ENCODE data around the gene KCTD6. TPM values are rescaled to one million over a fixed set of nuclear protein-coding genes. Genes with fewer than 3 reads are reported as not detected.

KCTD6 gene
- total RNA-seq, 1 experiment from 2014 or later = 15.5 TPM

DNA sequence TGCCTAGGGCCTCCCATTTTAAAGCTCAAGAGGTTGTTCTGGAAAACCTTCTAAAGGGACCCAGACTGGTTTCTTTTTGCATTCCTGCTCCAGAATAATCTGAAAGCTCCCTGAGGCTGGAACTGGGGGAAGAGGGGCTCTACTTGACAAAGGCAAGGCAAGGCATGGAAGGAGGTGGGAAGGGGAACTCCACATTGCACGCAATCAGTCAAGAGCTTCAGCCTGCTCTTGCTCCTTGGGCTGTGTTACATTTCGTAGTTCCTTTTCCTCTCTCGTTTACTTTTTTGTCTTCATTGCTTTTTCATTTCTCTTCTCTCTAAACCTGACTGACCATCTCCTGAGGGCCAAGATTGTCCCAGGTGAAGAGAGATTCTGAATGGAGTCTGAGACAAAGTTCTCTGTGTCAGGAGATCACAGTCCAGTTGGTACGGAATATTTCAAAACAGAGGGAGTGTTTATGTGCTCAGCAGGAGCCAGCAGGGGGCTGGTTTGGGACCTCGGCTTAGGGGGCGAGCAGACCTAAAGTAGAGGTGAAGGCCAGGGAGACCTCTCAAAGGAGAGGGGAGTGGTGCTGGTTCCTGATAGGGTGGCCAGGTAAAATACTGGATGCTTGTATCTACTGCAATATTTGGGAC is 6.0 kb upstream of the KCTD6 start (continued):
- TF ChIP-seq, protein P1, sequence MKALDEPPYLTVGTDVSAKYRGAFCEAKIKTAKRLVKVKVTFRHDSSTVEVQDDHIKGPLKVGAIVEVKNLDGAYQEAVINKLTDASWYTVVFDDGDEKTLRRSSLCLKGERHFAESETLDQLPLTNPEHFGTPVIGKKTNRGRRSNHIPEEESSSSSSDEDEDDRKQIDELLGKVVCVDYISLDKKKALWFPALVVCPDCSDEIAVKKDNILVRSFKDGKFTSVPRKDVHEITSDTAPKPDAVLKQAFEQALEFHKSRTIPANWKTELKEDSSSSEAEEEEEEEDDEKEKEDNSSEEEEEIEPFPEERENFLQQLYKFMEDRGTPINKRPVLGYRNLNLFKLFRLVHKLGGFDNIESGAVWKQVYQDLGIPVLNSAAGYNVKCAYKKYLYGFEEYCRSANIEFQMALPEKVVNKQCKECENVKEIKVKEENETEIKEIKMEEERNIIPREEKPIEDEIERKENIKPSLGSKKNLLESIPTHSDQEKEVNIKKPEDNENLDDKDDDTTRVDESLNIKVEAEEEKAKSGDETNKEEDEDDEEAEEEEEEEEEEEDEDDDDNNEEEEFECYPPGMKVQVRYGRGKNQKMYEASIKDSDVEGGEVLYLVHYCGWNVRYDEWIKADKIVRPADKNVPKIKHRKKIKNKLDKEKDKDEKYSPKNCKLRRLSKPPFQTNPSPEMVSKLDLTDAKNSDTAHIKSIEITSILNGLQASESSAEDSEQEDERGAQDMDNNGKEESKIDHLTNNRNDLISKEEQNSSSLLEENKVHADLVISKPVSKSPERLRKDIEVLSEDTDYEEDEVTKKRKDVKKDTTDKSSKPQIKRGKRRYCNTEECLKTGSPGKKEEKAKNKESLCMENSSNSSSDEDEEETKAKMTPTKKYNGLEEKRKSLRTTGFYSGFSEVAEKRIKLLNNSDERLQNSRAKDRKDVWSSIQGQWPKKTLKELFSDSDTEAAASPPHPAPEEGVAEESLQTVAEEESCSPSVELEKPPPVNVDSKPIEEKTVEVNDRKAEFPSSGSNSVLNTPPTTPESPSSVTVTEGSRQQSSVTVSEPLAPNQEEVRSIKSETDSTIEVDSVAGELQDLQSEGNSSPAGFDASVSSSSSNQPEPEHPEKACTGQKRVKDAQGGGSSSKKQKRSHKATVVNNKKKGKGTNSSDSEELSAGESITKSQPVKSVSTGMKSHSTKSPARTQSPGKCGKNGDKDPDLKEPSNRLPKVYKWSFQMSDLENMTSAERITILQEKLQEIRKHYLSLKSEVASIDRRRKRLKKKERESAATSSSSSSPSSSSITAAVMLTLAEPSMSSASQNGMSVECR (CRISPR knock-in tag; IDR thresholded peaks at IDR 0.05; ENCODE audit: borderline replicate concordance) = no peak
- TF ChIP-seq ZNF416 (CRISPR knock-in tag; IDR thresholded peaks at IDR 0.05) = no peak
- TF ChIP-seq PRRX2 (CRISPR knock-in tag; IDR thresholded peaks at IDR 0.05) = no peak
- TF ChIP-seq, protein P2, sequence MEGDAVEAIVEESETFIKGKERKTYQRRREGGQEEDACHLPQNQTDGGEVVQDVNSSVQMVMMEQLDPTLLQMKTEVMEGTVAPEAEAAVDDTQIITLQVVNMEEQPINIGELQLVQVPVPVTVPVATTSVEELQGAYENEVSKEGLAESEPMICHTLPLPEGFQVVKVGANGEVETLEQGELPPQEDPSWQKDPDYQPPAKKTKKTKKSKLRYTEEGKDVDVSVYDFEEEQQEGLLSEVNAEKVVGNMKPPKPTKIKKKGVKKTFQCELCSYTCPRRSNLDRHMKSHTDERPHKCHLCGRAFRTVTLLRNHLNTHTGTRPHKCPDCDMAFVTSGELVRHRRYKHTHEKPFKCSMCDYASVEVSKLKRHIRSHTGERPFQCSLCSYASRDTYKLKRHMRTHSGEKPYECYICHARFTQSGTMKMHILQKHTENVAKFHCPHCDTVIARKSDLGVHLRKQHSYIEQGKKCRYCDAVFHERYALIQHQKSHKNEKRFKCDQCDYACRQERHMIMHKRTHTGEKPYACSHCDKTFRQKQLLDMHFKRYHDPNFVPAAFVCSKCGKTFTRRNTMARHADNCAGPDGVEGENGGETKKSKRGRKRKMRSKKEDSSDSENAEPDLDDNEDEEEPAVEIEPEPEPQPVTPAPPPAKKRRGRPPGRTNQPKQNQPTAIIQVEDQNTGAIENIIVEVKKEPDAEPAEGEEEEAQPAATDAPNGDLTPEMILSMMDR (IDR thresholded peaks at IDR 0.05) = no peak
- TF ChIP-seq ZNF317 (CRISPR knock-in tag; IDR thresholded peaks at IDR 0.05; ENCODE audit: borderline replicate concordance, low read depth) = no peak
- TF ChIP-seq ZNF396 (CRISPR knock-in tag; IDR thresholded peaks at IDR 0.05; ENCODE audit: borderline replicate concordance) = no peak
- no peak for TF ChIP-seq USF1 (CRISPR knock-in tag; IDR thresholded peaks at IDR 0.05)
- TF ChIP-seq MXD4 (CRISPR knock-in tag; IDR thresholded peaks at IDR 0.05; ENCODE audit: borderline replicate concordance) = no peak
- TF ChIP-seq ERG (CRISPR knock-in tag; IDR thresholded peaks at IDR 0.05) = no peak

DNA sequence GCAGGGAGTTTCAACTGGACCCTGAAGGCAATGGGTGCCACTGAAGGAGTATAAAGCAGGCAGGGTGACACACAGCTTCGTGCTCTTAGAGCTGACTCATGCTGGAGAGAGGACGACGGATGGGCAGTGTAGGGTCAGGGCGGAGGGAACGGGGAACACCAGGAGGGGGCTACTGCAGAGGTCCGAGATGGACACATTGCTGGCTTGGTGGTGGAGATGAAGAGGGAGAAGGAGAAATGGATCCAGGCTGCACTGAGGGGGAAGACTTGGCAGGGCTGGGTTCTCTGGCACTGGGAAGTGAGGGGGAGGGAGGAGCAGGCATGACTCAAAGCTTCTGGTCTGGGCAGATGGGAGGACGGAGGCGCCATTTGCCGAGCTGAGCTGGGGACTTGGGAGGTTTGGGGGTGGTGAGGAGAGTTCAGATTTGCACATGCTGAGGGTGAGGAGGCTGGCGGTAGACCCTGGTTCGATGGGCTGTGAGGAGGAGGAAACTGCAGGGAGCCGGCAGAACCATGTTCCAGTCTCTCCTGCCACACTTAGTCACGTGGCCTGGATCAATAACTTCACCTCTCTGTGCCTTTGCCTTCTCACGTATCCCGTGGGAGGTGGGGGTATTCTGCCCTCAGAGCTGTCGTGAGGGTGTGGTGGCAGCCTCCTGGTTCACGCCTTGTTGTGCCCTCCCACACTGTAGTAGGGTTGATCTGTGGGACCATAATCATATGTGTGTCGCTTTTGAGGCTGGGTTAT is 4.6 kb upstream of the KCTD6 start:
- CTCF ChIA-PET = interaction anchor here (3.5 kb wide), 1 partner anchor 24 kb away, joined by 12 read pairs; no protein-coding TSS in a partner anchor
- Mint-ChIP-seq H3K36me3 (no peaks in the 10 kb centered on the region), H3K27ac (no peak overlapping the region), H3K9me3 (no peaks in the 10 kb centered on the region), H3K4me1 (peaks cover 27% of the 10 kb centered on the region), H3K27me3 (ENCODE audit: low read depth) (peaks cover 16% of the 10 kb centered on the region), H3K4me3 (no peak overlapping the region)
- ATAC-seq (no peak), DNase-seq (ENCODE audit: low spot score) (no peak)
- POLR2A ChIA-PET = no interaction called here
- no peak for TF ChIP-seq GABPB1 (CRISPR knock-in tag; IDR thresholded peaks at IDR 0.05)
- TF ChIP-seq OVOL2 (CRISPR knock-in tag; IDR thresholded peaks at IDR 0.05; ENCODE audit: borderline replicate concordance) = no peak
- no peak for TF ChIP-seq SMAD3 (CRISPR knock-in tag; IDR thresholded peaks at IDR 0.05; ENCODE audit: borderline replicate concordance)
- no peak for TF ChIP-seq ZNF512 (CRISPR knock-in tag; IDR thresholded peaks at IDR 0.05; ENCODE audit: borderline replicate concordance)
- TF ChIP-seq ZNF396 (CRISPR knock-in tag; IDR thresholded peaks at IDR 0.05; ENCODE audit: borderline replicate concordance) = no peak
- TF ChIP-seq ZNF232 (CRISPR knock-in tag; IDR thresholded peaks at IDR 0.05) = no peak
- no peak for TF ChIP-seq ZNF416 (CRISPR knock-in tag; IDR thresholded peaks at IDR 0.05)
- TF ChIP-seq ATF6 (CRISPR knock-in tag; IDR thresholded peaks at IDR 0.05) = no peak
- TF ChIP-seq SP1 (CRISPR knock-in tag; conservative IDR thresholded peaks at IDR 0.05) = no peak
- no peak for TF ChIP-seq NR3C1 (CRISPR knock-in tag; conservative IDR thresholded peaks at IDR 0.05; ENCODE audit: low read depth)
- TF ChIP-seq EMX1 (CRISPR knock-in tag; IDR thresholded peaks at IDR 0.05) = no peak
- TF ChIP-seq, protein P3, sequence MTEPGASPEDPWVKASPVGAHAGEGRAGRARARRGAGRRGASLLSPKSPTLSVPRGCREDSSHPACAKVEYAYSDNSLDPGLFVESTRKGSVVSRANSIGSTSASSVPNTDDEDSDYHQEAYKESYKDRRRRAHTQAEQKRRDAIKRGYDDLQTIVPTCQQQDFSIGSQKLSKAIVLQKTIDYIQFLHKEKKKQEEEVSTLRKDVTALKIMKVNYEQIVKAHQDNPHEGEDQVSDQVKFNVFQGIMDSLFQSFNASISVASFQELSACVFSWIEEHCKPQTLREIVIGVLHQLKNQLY (CRISPR knock-in tag; IDR thresholded peaks at IDR 0.05) = no peak
- TF ChIP-seq, protein P4, sequence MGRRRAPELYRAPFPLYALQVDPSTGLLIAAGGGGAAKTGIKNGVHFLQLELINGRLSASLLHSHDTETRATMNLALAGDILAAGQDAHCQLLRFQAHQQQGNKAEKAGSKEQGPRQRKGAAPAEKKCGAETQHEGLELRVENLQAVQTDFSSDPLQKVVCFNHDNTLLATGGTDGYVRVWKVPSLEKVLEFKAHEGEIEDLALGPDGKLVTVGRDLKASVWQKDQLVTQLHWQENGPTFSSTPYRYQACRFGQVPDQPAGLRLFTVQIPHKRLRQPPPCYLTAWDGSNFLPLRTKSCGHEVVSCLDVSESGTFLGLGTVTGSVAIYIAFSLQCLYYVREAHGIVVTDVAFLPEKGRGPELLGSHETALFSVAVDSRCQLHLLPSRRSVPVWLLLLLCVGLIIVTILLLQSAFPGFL (CRISPR knock-in tag; IDR thresholded peaks at IDR 0.05; ENCODE audit: borderline replicate concordance) = no peak
